GM03348 (cell line): Measurements from ENCODE around the gene GHR.

Experiments used
- DNase-seq: peaks from one replicate; pipeline ENCODE4 v3.0.0; 2012; ENCODE audit warnings: low spot score

GHR gene

GRCh38 chr5:42516282-42517042 is 93.2 kb downstream of the GHR start:
- no peak for DNase-seq

- DNase-seq, result no peak
These were observed 93.9 kb downstream of the GHR start for GRCh38 chr5:42517164-42517563.

DNA sequence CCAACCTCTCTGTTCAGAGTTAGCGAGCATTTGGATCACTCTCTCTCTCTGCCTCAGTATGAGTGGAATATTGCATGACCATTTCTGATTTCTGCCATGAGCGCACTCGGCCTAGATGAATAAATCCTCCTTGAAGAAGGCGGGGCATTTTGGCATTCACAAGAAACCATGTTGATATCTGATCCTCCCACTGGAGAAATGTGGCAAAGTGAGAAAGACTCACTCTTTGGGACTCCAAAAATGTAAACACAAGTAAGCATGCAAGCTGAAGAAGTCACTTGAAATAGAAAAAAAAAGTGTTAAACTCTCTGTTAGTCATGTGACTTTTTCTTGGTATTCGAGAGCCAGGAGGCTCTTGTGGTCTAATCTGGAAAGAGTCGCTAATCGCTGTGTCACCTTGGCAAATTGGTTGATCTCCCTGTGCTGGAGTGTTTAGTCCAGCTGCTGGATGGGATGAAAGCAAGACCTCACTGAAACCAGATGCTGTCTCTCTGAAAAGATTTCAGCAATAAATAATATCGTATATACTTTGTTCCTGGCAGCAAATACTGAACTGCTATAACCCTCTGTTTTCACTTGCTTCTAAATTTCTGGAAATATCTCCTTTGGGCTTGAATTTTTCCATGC is 95.5 kb downstream of the GHR start:
- peak; percentile 18 for DNase-seq

DNA sequence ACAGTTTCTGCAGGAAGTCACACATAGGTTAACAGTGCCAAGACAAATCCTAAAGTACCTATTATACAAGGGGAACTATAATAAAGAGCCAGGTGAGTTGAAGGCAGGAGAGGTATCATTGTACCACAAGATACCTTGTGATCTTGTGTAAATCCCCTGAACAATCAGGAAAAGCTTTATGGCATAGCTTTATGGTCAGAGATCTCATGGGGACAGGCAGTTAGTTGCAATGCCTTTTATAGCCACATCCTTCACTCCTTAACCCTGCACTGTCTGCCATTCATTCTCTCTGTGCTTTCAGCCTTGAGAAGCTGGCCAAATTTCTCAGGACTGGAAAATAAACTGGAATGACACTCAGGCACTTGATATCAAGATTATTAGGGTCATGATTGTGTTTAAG is 97.0 kb downstream of the GHR start:
- no peak for DNase-seq

DNA sequence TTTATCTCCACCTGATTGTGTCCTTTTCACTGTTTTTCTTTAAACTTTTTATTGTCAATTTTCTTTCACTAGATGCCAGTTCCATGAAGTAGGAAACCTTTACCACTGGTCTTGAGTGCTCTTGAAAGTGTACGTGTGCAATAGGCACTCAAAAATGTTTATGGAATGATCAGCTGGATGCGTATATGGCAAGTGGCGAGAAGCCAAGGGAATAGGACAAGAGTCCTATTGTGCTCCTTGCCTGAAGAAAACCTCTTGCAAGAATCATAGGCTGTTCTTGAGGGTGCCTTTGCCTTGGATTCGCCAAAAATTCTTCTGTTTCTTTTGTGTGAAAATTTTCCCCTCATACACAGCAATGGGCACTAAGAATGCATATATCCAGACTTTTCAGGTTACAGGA is 97.7 kb downstream of the GHR start:
- no peak for DNase-seq

GRCh38 chr5:42521406-42521805 is 98.2 kb downstream of the GHR start:
- DNase-seq, result no peak

DNA sequence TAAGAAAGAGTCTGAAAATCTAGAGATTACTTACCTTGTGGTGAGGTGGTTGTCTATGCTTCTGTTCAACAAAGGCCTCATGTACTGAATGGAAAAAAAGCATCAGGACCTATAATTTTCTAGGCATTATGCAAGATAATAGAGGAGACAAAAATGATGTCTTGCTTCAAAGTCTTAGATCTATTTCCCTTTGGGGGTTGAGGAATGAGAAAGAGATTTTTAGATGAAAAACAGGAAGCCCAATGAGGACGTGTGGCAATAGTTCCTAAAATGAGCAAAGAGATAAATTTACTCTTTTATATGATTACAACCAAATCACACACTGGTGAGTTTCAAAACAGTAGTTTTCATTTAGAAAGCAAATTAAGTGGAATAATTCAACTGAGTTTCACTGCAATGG is 99.5 kb downstream of the GHR start:
- DNase-seq, result no peak

DNA sequence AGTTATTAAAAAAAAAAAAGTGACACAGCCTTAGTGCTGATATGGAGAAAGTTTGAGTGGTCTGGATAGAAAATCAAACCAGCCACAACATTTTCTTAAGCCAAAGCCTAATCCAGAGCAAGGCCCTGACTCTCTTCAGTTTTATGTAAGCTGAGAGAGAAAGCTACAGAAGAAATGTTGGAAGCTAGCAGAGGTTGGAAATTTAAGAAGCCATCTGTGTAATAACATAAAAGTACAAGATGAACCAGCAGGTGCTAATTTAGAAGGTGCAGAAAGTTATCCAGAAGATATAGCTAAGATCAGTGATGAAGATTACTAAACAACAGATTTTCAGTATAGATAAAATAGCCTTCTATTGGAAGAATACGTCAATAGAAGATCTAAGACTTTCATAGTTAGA is 102.9 kb downstream of the GHR start:
- no peak for DNase-seq

DNA sequence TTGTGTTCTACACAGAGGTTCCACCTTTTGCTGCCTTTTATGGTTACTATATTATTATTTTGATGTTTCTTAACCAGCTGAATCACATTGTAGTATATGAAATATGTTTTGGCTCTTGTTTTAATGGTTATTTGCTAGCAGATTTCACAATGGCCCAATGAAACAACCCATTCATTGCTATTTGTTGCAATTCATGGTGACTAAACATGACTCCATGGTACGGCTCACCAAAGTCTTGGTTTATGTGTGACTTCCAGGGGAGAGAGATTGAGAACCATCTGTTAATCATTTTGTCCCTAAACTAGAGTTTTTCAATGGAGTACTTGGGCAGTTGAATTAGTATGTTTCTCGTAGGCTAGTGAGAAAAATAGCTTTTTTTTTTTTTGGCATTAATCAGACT is 108.4 kb downstream of the GHR start:
- DNase-seq, result no peak

- no peak for DNase-seq
These were observed 118.9 kb downstream of the GHR start for GRCh38 chr5:42542106-42542505.

- DNase-seq, result no peak
These were observed 120.5 kb downstream of the GHR start for GRCh38 chr5:42543774-42544173.

- no peak for DNase-seq
These were observed 121.8 kb downstream of the GHR start for GRCh38 chr5:42545038-42545437.

GRCh38 chr5:42547141-42547540 is 123.9 kb downstream of the GHR start:
- DNase-seq, result no peak

GRCh38 chr5:42547894-42548293 is 124.7 kb downstream of the GHR start:
- no peak for DNase-seq

- no peak for DNase-seq
These were observed 129.4 kb downstream of the GHR start for GRCh38 chr5:42552597-42552996.

DNA sequence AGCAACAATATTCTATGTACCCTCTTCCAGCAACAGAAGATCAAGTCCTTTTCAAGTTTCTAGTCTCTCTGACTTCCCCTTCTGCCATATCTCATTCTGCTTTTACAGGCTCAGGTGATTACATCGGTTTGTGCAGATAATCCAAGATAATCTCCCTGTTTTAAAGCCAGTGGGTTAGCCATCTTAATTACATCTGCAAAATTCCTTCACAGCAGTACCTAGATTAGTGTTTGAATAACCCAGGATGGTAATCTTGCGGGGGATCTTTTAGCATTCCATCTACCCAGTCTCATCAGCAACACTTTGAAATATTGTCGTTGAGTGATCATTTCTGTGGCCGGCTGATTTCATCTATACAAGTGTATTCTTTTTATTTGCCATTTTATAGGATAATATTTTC is 130.2 kb downstream of the GHR start:
- DNase-seq, result no peak

- no peak for DNase-seq
These were observed 131.8 kb downstream of the GHR start for GRCh38 chr5:42555010-42555409.

DNA sequence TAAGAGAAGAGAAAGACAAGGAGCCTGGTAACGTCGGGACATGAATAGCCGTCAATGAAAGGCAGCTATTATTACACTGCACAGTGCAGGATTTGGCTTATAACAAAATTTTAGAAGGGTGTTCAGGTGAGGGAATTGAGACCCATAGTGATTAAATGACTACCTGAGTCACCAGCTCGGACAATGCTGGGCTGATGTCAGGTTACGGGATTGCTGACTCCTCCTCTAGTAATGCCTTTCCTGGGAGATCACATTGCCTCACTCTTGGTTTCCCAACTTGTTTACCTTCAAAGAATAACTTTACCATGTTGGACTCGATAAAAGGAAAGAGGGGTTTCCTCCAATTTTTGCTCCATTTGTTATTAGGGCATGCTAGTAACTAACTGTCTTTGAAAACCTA is 132.6 kb downstream of the GHR start:
- no peak for DNase-seq

DNA sequence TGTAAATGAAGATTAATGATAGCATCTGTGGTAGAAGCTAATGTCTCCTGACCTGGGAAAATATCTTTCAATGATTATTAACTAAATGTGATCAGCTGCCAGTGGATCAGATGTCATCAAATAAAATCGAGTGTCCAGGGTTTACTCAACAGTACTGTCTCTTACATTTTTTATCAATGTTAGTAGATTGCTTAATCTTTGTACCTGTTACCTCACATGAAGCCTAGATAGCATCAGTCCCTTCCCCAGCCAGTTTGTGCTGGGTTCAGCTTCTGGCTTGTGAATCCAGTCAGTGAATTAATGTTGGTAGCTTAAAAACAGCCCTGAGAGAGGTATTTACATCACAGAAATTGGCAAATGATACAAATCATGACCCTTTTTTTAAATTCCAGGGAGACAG is 134.4 kb downstream of the GHR start:
- DNase-seq, result no peak

DNA sequence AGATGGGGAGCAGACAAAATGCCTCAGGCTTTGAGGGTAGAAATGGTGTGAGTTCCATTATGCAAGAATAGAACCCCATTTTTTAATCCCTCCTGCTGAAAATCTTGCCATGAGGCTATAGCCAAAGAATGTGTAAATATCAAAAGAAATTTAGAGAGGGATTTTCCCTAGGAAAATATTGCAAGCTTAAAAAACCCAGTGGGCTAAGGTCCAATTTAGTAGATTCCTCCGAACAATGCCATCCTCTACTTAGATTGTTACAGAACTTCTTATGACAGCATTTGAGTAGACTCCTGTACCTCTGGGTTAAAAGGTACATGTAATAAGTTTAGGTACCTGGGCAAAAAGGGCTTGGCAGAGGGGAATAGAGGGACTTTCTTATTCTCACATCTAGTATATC is 138.4 kb downstream of the GHR start:
- DNase-seq, result no peak

- DNase-seq, result no peak
These were observed 141.6 kb downstream of the GHR start for GRCh38 chr5:42564689-42565356.

GRCh38 chr5:42566652-42567295 is 143.5 kb downstream of the GHR start:
- DNase-seq, result no peak

GRCh38 chr5:42569325-42569724 is 146.1 kb downstream of the GHR start:
- no peak for DNase-seq
